Neural cell (in vitro differentiated cells): ENCODE measurements around the gene LHX5. TPM values are rescaled to one million over a fixed set of nuclear protein-coding genes. Genes with fewer than 3 reads are reported as not detected.

Experiments used
- H2AFZ ChIP-seq: fragments of 200-600, 300-800 bp; sonication (generic), shearing (Covaris generic); 2 replicates; pipeline ENCODE4 v1.6.0; 2014; ENCODE audit warnings: low read depth, mild to moderate bottlenecking, antibody characterized with exemption, low read length, moderate library complexity
- H3F3A ChIP-seq: fragments of 200-600 bp; shearing (Covaris generic); 2 replicates; pipeline ENCODE4 v1.6.1; 2016; ENCODE audit warnings: mild to moderate bottlenecking, moderate library complexity, mixed read lengths, antibody characterized with exemption, low read length; ENCODE audit not compliant: insufficient read depth, poor library complexity, severe bottlenecking
- H3K27ac ChIP-seq: fragments of 200-600, 300-800 bp; sonication (generic), shearing (Covaris generic); 2 replicates; pipeline ENCODE4 v1.5.1; 2014; ENCODE audit warnings: mild to moderate bottlenecking, low read length, moderate library complexity
- H3K27me3 ChIP-seq: fragments of 300-800, 200-600 bp; sonication (generic), shearing (Covaris generic); 2 replicates; pipeline ENCODE4 v1.6.0; 2014; ENCODE audit warnings: mild to moderate bottlenecking, low read depth, low read length, moderate library complexity; ENCODE audit not compliant: insufficient read depth
- H3K36me3 ChIP-seq: fragments of 300-800, 200-600 bp; sonication (generic), shearing (Covaris generic); 2 replicates; pipeline ENCODE4 v1.5.1; 2014; ENCODE audit warnings: mild to moderate bottlenecking, antibody characterized with exemption, low read length, moderate library complexity; ENCODE audit not compliant: insufficient read depth
- H3K4me2 ChIP-seq: fragments of 300-800, 200-600 bp; sonication (generic), shearing (Covaris generic); 2 replicates; pipeline ENCODE4 v1.6.0; 2014; ENCODE audit warnings: mild to moderate bottlenecking, low read length
- H3K4me3 ChIP-seq: fragments of 300-800, 200-600 bp; sonication (generic), shearing (Covaris generic); 2 replicates; pipeline ENCODE4 v1.5.1; 2014; ENCODE audit warnings: mild to moderate bottlenecking, low read length, moderate library complexity
- H3K79me2 ChIP-seq: fragments of 200-600 bp; shearing (Covaris generic); replicated peaks from 2 replicates; pipeline ENCODE4 v1.6.0; 2014; ENCODE audit warnings: mild to moderate bottlenecking, low read length, moderate library complexity; ENCODE audit not compliant: insufficient read depth
- H3K9ac ChIP-seq: fragments of 300-800, 200-600 bp; sonication (generic), shearing (Covaris generic); 2 replicates; pipeline ENCODE4 v1.6.1; 2016; ENCODE audit warnings: mild to moderate bottlenecking, low read length, mixed read lengths
- H3K9me2 ChIP-seq: fragments of 200-600 bp; shearing (Covaris generic); 2 replicates; pipeline ENCODE4 v1.6.1; 2016; ENCODE audit warnings: mild to moderate bottlenecking, low read length, mixed read lengths; ENCODE audit not compliant: insufficient read depth
- H3K9me3 ChIP-seq: fragments of 200-600, 300-800 bp; sonication (generic), shearing (Covaris generic); 2 replicates; pipeline ENCODE4 v1.6.1; 2016; ENCODE audit warnings: mild to moderate bottlenecking, mixed run types, low read length, moderate library complexity, mixed read lengths
- H4K20me1 ChIP-seq: fragments of 200-600 bp; shearing (Covaris generic); 2 replicates; pipeline ENCODE4 v1.6.1; 2016; ENCODE audit warnings: mild to moderate bottlenecking, mixed run types; ENCODE audit not compliant: insufficient read depth
- EP300 ChIP-seq: fragments of 450-650 bp; conservative IDR thresholded peaks from 2 replicates; pipeline ENCODE4 v1.6.1; 2014; ENCODE audit warnings: antibody characterized with exemption, mild to moderate bottlenecking, moderate library complexity; ENCODE audit not compliant: poor library complexity, severe bottlenecking
- EZH2 ChIP-seq: fragments of 200-600, 300-800 bp; shearing (Covaris generic), sonication (generic); IDR thresholded peaks from 2 replicates; pipeline ENCODE4 v1.6.1; 2014; ENCODE audit warnings: antibody characterized with exemption, low read length, borderline replicate concordance, mild to moderate bottlenecking; ENCODE audit not compliant: insufficient read depth, poor library complexity, severe bottlenecking
- MXI1 ChIP-seq: fragments of 450-650 bp; conservative IDR thresholded peaks from 2 replicates; pipeline ENCODE4 v1.6.1; 2014; ENCODE audit warnings: antibody characterized with exemption, mild to moderate bottlenecking; ENCODE audit not compliant: poor library complexity, severe bottlenecking
- POLR2AphosphoS5 ChIP-seq: IDR thresholded peaks from 2 replicates; pipeline ENCODE4 v1.6.1; 2012
- RAD21 ChIP-seq: fragments of 450-650 bp; conservative IDR thresholded peaks from 2 replicates; pipeline ENCODE4 v1.6.1; 2014; ENCODE audit warnings: antibody characterized with exemption, mild to moderate bottlenecking, moderate library complexity
- SMC3 ChIP-seq: fragments of 450-650 bp; conservative IDR thresholded peaks from 2 replicates; pipeline ENCODE4 v1.6.1; 2014; ENCODE audit warnings: antibody characterized with exemption, mild to moderate bottlenecking, moderate library complexity; ENCODE audit not compliant: poor library complexity
- TAF1 ChIP-seq: IDR thresholded peaks from 2 replicates; pipeline ENCODE4 v1.6.1; 2012; ENCODE audit warnings: low read depth
- polyA plus RNA-seq: library from polyadenylated mRNA; depleted of rRNA; stranded (reverse); fragments of >200 nt; gene quantifications from 2 replicates; pipeline ENCODE4 v1.2.3, GENCODE V29; 2014
- TF ChIP-seq, protein P1 (sequence below): IDR thresholded peaks from 2 replicates; pipeline ENCODE4 v1.6.1; 2012; ENCODE audit warnings: borderline replicate concordance
- TF ChIP-seq, protein P2 (sequence below): fragments of 450-650 bp; IDR thresholded peaks from 2 replicates; pipeline ENCODE4 v1.5.1; 2014; ENCODE audit warnings: antibody characterized with exemption, mild to moderate bottlenecking, moderate library complexity; ENCODE audit not compliant: poor library complexity, severe bottlenecking

Gene LHX5
- polyA plus RNA-seq, 1 donor from 2014 or later = 3.8 TPM

DNA sequence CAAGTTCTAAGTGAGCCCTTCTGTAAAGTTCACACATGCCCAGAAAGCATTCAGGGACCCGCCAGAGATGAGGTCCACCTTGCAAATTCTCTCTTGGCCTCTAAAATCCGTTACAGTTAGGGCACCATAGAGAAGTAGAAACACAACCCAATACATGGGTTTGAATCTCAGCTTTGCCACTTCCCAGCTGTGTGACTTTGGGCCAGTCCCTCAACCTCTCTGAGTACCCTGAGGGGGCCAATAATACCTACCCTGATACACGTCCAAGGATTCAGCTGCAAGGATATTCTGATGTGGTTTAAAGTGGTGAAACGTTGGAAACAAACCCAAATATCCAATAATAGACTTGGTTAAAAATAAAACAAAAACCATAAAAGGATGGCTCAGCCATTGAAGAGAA, 11.7 kb downstream of the LHX5 start:
- Histone ChIP-seq H4K20me1 (no peaks in the 10 kb centered on the region), H3K79me2 (no peaks in the 10 kb centered on the region), H3K9me3 (peaks cover 6% of the 10 kb centered on the region), H2AFZ (no peak overlapping the region), H3K9me2 (no peaks in the 10 kb centered on the region), H3K9ac (no peak overlapping the region), H3K36me3 (no peaks in the 10 kb centered on the region), H3K4me3 (no peak overlapping the region), H3K27ac (no peak overlapping the region), H3F3A (no peaks in the 10 kb centered on the region), H3K4me2 (no peak overlapping the region), H3K27me3 (peaks cover 15% of the 10 kb centered on the region)
- TF ChIP-seq, protein P1, sequence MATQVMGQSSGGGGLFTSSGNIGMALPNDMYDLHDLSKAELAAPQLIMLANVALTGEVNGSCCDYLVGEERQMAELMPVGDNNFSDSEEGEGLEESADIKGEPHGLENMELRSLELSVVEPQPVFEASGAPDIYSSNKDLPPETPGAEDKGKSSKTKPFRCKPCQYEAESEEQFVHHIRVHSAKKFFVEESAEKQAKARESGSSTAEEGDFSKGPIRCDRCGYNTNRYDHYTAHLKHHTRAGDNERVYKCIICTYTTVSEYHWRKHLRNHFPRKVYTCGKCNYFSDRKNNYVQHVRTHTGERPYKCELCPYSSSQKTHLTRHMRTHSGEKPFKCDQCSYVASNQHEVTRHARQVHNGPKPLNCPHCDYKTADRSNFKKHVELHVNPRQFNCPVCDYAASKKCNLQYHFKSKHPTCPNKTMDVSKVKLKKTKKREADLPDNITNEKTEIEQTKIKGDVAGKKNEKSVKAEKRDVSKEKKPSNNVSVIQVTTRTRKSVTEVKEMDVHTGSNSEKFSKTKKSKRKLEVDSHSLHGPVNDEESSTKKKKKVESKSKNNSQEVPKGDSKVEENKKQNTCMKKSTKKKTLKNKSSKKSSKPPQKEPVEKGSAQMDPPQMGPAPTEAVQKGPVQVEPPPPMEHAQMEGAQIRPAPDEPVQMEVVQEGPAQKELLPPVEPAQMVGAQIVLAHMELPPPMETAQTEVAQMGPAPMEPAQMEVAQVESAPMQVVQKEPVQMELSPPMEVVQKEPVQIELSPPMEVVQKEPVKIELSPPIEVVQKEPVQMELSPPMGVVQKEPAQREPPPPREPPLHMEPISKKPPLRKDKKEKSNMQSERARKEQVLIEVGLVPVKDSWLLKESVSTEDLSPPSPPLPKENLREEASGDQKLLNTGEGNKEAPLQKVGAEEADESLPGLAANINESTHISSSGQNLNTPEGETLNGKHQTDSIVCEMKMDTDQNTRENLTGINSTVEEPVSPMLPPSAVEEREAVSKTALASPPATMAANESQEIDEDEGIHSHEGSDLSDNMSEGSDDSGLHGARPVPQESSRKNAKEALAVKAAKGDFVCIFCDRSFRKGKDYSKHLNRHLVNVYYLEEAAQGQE = no peak
- TF ChIP-seq MXI1 = no peak
- no peak for TF ChIP-seq EZH2
- TF ChIP-seq RAD21 = no peak
- TF ChIP-seq TAF1 = no peak
- no peak for TF ChIP-seq EP300
- TF ChIP-seq POLR2AphosphoS5 = no peak
- TF ChIP-seq SMC3 = no peak

DNA sequence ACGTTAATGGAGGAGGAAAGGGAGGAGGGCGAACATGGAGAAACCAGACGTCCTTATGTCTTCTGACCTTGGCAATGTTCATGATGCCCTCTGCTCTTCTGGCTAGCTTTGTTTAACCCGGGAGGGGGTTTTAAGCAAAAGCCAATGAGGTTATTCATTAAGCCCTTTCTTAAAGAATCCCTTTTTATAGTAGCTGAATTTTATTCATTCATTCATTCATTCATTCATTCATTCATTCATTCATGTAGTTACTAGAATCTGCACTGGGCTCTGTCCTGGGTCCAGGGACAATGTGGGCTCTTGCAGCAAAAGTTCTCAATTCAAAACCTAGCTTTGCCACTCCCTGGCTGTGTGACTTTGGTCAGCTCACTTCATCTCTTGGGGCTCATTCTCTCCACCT, 14.0 kb downstream of the LHX5 start:
- H3F3A ChIP-seq = no peaks in the 10 kb centered on the region
- H4K20me1 ChIP-seq = no peaks in the 10 kb centered on the region
- no peak overlapping the region for H3K27ac ChIP-seq
- TF ChIP-seq, protein P2, sequence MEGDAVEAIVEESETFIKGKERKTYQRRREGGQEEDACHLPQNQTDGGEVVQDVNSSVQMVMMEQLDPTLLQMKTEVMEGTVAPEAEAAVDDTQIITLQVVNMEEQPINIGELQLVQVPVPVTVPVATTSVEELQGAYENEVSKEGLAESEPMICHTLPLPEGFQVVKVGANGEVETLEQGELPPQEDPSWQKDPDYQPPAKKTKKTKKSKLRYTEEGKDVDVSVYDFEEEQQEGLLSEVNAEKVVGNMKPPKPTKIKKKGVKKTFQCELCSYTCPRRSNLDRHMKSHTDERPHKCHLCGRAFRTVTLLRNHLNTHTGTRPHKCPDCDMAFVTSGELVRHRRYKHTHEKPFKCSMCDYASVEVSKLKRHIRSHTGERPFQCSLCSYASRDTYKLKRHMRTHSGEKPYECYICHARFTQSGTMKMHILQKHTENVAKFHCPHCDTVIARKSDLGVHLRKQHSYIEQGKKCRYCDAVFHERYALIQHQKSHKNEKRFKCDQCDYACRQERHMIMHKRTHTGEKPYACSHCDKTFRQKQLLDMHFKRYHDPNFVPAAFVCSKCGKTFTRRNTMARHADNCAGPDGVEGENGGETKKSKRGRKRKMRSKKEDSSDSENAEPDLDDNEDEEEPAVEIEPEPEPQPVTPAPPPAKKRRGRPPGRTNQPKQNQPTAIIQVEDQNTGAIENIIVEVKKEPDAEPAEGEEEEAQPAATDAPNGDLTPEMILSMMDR = no peak
- no peak overlapping the region for H3K4me2 ChIP-seq
- H3K9ac ChIP-seq = no peak overlapping the region
- no peaks in the 10 kb centered on the region for H3K36me3 ChIP-seq
- H3K9me3 ChIP-seq = no peaks in the 10 kb centered on the region
- H3K9me2 ChIP-seq = no peaks in the 10 kb centered on the region
- no peak overlapping the region for H3K4me3 ChIP-seq
- H2AFZ ChIP-seq = no peak overlapping the region
- no peaks in the 10 kb centered on the region for H3K79me2 ChIP-seq
- no peaks in the 10 kb centered on the region for H3K27me3 ChIP-seq

DNA sequence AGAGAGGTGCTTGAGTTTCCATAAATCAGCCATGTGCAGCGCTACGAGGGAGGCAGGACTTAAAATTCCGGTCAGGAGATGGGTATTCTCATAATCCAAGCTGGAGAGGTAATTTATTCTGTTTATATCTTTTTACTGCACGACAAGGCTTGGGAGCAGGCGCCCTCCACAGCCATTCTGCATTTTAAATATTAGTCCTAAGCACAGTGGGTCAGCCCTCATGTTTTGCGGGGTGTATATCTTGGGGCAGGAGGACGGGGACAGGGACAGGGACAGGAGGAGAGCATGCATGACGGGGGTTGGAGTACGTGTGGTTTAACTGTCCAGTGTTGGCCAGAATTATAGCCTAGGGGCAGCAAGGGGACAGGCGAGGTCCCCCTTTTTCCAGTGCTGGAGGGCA, 14.5 kb downstream of the LHX5 start:
- Histone ChIP-seq H3K9me3 (no peaks in the 10 kb centered on the region), H3F3A (no peaks in the 10 kb centered on the region), H3K27me3 (no peaks in the 10 kb centered on the region), H3K36me3 (no peaks in the 10 kb centered on the region), H3K9me2 (no peaks in the 10 kb centered on the region), H2AFZ (no peak overlapping the region), H3K9ac (no peak overlapping the region), H3K4me2 (no peak overlapping the region), H3K4me3 (no peak overlapping the region), H4K20me1 (no peaks in the 10 kb centered on the region), H3K27ac (no peak overlapping the region), H3K79me2 (no peaks in the 10 kb centered on the region)
- TF ChIP-seq SMC3 (no peak), MXI1 (no peak), TAF1 (no peak), RAD21 (no peak), POLR2AphosphoS5 (no peak), EZH2 (no peak), EP300 (no peak)
- TF ChIP-seq, protein P1 = no peak
- TF ChIP-seq, protein P2 = no peak
